Cardiac fibroblast (primary cell): ENCODE data around the gene LOXHD1.
A peak's percentile ranks its signal among the peaks of the same experiment; 100 is the strongest.

Experiments used
- DNase-seq, 2 donors: peaks; one replicate each; pipeline versions ENCODE4 v3.0.0 to v3.0.0-alpha.2; 2010; ENCODE audit warnings: low read depth in 2 of 2
- H3K4me3 ChIP-seq, 2 donors: replicated peaks in 1 of 2; 1 replicate in 1 of 2; 2 replicates in 1 of 2; pipeline ENCODE4 v1.5.1; 2011; ENCODE audit warnings: low read depth in 2 of 2, low read length in 2 of 2, mild to moderate bottlenecking in 2 of 2, moderate library complexity in 1 of 2
- TF ChIP-seq, protein P1 (sequence below): IDR thresholded peaks from one replicate; pipeline ENCODE4 v1.5.1; 2011; ENCODE audit warnings: low read depth, mild to moderate bottlenecking, low read length, inconsistent platforms

Gene LOXHD1

DNA sequence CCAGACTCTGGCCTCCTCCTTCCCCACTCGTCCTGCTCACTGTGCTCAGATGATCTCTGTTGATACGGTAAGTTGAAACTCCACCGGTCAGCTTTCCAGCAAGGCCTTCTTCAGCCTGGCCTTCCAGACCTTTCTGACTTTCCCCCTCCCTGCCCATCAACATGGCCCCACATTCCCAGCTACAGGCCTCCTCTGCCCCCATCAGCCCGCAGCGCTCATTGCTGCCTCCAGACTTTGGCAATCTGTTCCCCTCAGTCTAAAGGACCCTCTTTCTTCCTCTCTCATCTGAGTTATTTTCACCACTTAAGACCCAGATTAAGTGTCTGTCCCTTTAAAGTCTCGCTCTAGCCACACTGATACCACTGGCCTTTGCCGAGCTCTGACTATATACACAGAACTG is 10.6 kb downstream of the LOXHD1 start:
- TF ChIP-seq, protein P1, sequence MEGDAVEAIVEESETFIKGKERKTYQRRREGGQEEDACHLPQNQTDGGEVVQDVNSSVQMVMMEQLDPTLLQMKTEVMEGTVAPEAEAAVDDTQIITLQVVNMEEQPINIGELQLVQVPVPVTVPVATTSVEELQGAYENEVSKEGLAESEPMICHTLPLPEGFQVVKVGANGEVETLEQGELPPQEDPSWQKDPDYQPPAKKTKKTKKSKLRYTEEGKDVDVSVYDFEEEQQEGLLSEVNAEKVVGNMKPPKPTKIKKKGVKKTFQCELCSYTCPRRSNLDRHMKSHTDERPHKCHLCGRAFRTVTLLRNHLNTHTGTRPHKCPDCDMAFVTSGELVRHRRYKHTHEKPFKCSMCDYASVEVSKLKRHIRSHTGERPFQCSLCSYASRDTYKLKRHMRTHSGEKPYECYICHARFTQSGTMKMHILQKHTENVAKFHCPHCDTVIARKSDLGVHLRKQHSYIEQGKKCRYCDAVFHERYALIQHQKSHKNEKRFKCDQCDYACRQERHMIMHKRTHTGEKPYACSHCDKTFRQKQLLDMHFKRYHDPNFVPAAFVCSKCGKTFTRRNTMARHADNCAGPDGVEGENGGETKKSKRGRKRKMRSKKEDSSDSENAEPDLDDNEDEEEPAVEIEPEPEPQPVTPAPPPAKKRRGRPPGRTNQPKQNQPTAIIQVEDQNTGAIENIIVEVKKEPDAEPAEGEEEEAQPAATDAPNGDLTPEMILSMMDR = no peak
- no peak for DNase-seq
- H3K4me3 ChIP-seq = no peak overlapping the region

DNA sequence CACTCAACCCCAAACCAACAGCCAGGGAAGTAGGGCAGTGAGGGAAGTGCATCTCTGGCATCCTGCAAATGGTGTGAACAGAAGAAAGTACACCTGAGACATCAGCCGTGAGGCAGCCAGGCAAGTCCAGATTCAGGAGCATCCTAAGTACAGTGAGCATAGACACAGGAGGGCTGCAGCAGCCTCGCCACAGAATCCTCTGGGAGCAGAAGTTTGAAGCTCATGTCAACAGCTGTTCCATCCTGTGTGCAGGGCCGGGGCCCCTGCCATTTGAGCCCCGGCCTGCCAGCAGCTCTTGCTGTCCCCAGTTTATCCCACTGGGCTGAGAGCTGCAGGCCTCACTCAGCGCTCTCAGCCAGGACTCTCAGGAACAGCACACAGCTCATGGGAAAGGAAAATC is 14.5 kb downstream of the LOXHD1 start:
- DNase-seq = no peak
- TF ChIP-seq, protein P1 = no peak
- no peak overlapping the region for H3K4me3 ChIP-seq

DNA sequence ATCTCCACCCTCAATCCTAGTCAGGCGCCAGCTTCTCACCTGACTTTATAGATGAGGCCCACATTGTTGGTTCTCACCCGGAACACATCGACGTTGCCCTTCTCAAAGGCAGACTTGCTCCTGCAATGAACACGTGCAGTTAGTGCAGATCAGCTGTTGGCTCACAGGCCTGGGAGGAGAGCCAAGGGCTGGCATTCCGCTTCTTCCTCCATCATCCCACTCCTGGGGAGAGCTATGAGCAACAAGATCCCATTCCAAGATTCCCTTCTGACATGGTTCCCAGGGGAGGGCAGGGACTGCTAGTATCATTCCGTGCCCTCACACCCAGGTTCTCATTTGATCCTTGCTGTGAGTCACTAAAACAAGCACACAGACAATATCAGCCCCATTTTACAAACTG is 15.1 kb downstream of the LOXHD1 start:
- TF ChIP-seq, protein P1 = no peak
- no peak overlapping the region for H3K4me3 ChIP-seq
- DNase-seq = no peak

DNA sequence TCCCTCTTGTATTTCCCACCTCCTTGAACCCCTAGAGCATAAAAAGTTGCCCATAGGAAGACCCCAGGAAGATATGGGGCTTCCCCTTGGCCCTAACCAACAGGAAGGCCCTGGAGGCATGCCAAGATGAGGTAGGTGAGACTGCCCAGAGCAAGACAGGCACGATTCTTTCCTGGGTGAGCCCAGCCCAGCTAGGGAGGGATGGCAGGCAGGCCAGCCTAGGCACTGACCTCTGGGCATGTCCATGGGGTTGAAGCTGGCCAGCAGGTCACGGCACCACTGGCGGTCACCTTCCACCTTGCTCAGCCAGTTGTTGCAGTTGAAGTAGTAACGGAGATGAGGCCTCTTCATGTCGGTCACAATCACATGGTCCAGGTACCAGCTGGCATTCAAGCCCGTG is 17.6 kb downstream of the LOXHD1 start:
- no peak for DNase-seq
- H3K4me3 ChIP-seq = no peak overlapping the region
- TF ChIP-seq, protein P1 = no peak

DNA sequence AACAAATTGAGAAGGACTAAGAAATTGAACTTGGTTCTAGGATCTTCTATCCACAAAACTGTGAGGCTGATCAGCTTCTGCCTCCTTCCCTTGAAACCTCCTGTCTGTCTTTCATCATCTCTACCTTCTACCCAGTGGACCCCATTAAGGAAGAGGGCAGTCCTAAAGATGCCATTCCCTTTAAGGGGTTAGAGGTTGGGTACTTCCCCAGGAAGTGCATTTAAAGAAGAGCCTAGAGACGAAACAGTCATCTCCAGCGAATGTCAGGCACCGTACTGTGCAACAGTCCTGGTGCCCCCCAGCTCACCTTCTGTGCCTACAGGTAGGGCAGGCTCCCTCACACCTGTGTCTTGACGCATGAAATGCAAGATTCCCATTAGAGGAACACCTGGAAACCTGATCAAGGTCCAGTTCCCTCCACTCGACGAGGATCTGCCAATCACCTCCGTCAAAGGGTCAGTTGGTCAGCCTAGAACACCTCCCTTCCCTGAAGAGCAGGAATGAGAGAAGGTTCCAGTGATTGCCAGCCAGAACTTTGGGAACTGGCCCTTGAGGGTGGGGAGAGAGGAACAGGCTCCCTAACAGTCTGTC is 20.9 kb downstream of the LOXHD1 start:
- TF ChIP-seq, protein P1 = no peak
- DNase-seq = no peak
- H3K4me3 ChIP-seq = no peak overlapping the region

DNA sequence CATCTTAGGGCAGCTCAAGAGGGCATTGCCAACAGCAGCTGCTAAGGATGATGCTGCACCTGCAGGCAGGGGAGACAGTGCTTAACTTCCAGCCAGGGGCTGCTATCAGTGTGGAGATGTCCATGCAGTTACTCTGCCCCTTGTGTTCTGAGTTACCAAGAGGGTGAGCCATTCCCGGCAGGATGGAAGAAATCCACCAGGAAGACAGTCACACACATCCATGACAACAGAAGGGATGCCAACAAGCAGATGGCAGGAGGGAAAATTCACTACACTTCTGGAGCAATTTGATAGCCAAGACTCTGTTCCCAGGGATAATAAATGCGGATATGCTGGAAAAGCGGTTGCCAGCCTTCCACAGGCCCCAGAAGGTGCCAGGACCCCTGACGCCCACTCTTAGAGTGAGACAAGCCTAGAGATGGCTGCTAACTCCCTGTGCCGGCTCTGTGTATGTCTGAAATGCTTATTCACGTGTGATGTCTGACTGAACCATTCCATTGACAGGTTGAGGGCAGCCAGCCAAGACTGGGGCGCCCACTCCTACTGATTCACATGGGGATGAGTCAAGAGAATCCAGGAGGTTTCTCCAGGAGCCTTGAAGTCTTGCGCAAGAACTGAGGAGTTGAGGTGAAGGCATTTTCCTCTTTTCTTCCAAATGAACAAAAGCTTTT is 24.5 kb downstream of the LOXHD1 start:
- H3K4me3 ChIP-seq = no peak overlapping the region
- TF ChIP-seq, protein P1 = no peak
- DNase-seq = peak in 1 of 2 donors; percentile 34
